HepG2 (cell line): ENCODE measurements around the gene FLRT2. TPM values are rescaled to one million over a fixed set of nuclear protein-coding genes. Genes with fewer than 3 reads are reported as not detected.

Experiments
- ATAC-seq: fragments of 200-7000 bp; cut with Tn5 transposase; 3 replicates; pipeline ENCODE4 v1.9.1; 2020; ENCODE audit warnings: mild to moderate bottlenecking, moderate library complexity
- BruUV-seq: library from RNA; stranded (reverse); fragments of 400-500 nt; replicated peaks from 2 replicates; lab custom pipeline; 2021; lab: Mats Ljungman, UMichigan
- CTCF ChIA-PET: fragments of 300-600 bp; formaldehyde crosslinking; extraction: SDS; loops from one replicate; lab custom pipeline; 2021; ENCODE audit warnings: low total read pairs, inconsistent platforms, low intra/inter-chr PET ratio; lab: Yijun Ruan, JAX
- POLR2A ChIA-PET: fragments of 350-600 bp; sonication (Branson Sonifier 250); formaldehyde crosslinking; loops from one replicate; lab custom pipeline; 2020; ENCODE audit warnings: antibody characterized with exemption, inconsistent platforms; lab: Yijun Ruan, JAX
- DNase-seq: peaks from one replicate; pipeline ENCODE4 v3.0.0-alpha.2; 2015; ENCODE audit warnings: low spot score
- FAIRE-seq: peaks from 3 replicates; lab custom pipeline; 2011; peaks lifted over from hg19 to GRCh38; lab: Jason Lieb, UNC
- H2AFZ ChIP-seq: one replicate; pipeline ENCODE4 v1.6.1; 2011; ENCODE audit warnings: low read length, inconsistent platforms
- H3K27ac ChIP-seq: fragments of 300-600 bp; 3 replicates; pipeline ENCODE4 v1.8.0; 2011; ENCODE audit warnings: mixed run types, mild to moderate bottlenecking, mixed read lengths, low read length, inconsistent platforms; ENCODE audit not compliant: insufficient read depth; ENCODE audit errors: extremely low read length
- H3K27me3 ChIP-seq, 2 experiments: fragments of 200-600 bp in 1 of 2; 2 replicates in 1 of 2; 3 replicates in 1 of 2; pipeline versions ENCODE4 v1.6.0 to v1.8.0; 2011; ENCODE audit warnings: low read length in 2 of 2, mild to moderate bottlenecking in 2 of 2, moderate library complexity in 2 of 2, inconsistent platforms in 1 of 2; ENCODE audit not compliant: insufficient read depth in 2 of 2, control insufficient read depth in 1 of 2
- H3K36me3 ChIP-seq, 2 experiments: fragments of 200-600 bp in 1 of 2; replicated peaks in 1 of 2; 2 replicates in 1 of 2; 3 replicates in 1 of 2; pipeline versions ENCODE4 v1.5.1 to v1.8.0; 2011; ENCODE audit warnings: low read length in 2 of 2, inconsistent platforms in 1 of 2; ENCODE audit not compliant: insufficient read depth in 2 of 2, control insufficient read depth in 1 of 2
- H3K4me1 ChIP-seq: 2 replicates; pipeline ENCODE4 v1.5.1; 2012; ENCODE audit warnings: low read length, inconsistent platforms; ENCODE audit not compliant: insufficient read depth
- H3K4me2 ChIP-seq: 2 replicates; pipeline ENCODE4 v1.6.0; 2011; ENCODE audit warnings: low read depth, low read length, inconsistent platforms
- H3K4me3 ChIP-seq, 3 experiments: fragments of 200-600 bp in 1 of 3; sonication (generic), shearing (Covaris generic) in 1 of 3; replicated peaks in 1 of 3; 2 replicates each; pipeline ENCODE4 v1.5.1; 2011 to 2016; ENCODE audit warnings: low read length in 3 of 3, inconsistent platforms in 2 of 3, low read depth in 2 of 3, mild to moderate bottlenecking in 2 of 3, control low read depth in 1 of 3, mixed read lengths in 1 of 3; ENCODE audit not compliant: insufficient read depth in 1 of 3
- H3K79me2 ChIP-seq: one replicate; pipeline ENCODE4 v1.6.1; 2011; ENCODE audit warnings: low read length, inconsistent platforms; ENCODE audit not compliant: insufficient read depth
- H3K9ac ChIP-seq: 2 replicates; pipeline ENCODE4 v1.6.0; 2011; ENCODE audit warnings: mild to moderate bottlenecking, low read depth, low read length, inconsistent platforms; ENCODE audit not compliant: insufficient read depth
- H3K9me3 ChIP-seq: 2 replicates; pipeline ENCODE4 v1.5.1; 2012; ENCODE audit warnings: mild to moderate bottlenecking, low read length
- H4K20me1 ChIP-seq: 2 replicates; pipeline ENCODE4 v1.6.0; 2011; ENCODE audit warnings: inconsistent platforms, mild to moderate bottlenecking, low read length, moderate library complexity; ENCODE audit not compliant: insufficient read depth
- ARID5B ChIP-seq: IDR thresholded peaks from 2 replicates; pipeline ENCODE4 v1.4.0; 2020; ENCODE audit warnings: mild to moderate bottlenecking, missing genetic modification reagents
- ATM ChIP-seq: fragments of 450-650 bp; IDR thresholded peaks from 2 replicates; pipeline ENCODE4 v1.7.1; 2017; ENCODE audit warnings: mild to moderate bottlenecking, borderline replicate concordance
- FOXP1 ChIP-seq, 2 experiments: fragments of 450-650 bp in 1 of 2; IDR thresholded peaks; 2 replicates each; pipeline ENCODE4 v1.6.1; 2017 to 2018; ENCODE audit warnings: antibody characterized with exemption in 1 of 2
- HMGA1 ChIP-seq: sonication (generic); formaldehyde crosslinking; conservative IDR thresholded peaks from 2 replicates; pipeline ENCODE4 v1.4.0; 2020; ENCODE audit warnings: missing genetic modification reagents
- HNRNPH1 ChIP-seq: fragments of 200-400 bp; formaldehyde crosslinking; optimal IDR thresholded peaks from 2 replicates; pipeline ENCODE3; 2017; ENCODE audit warnings: mild to moderate bottlenecking, low read depth, low read length
- MAFG ChIP-seq: sonication (generic); formaldehyde crosslinking; IDR thresholded peaks from 2 replicates; pipeline ENCODE4 v1.5.1; 2020; ENCODE audit warnings: mild to moderate bottlenecking, missing genetic modification reagents
- MYPOP ChIP-seq: sonication (generic); formaldehyde crosslinking; IDR thresholded peaks from 2 replicates; pipeline ENCODE4 v1.8.1; 2023; ENCODE audit warnings: mild to moderate bottlenecking, moderate library complexity, missing genetic modification reagents
- NFRKB ChIP-seq: fragments of 450-650 bp; IDR thresholded peaks from 2 replicates; pipeline ENCODE4 v1.6.1; 2017
- STAG1 ChIP-seq: sonication (generic); formaldehyde crosslinking; IDR thresholded peaks from 2 replicates; pipeline ENCODE4 v1.4.0; 2020; ENCODE audit warnings: missing genetic modification reagents
- TARDBP ChIP-seq: sonication (generic); formaldehyde crosslinking; IDR thresholded peaks from 2 replicates; pipeline ENCODE4 v1.8.0; 2022; ENCODE audit warnings: mild to moderate bottlenecking, missing genetic modification reagents
- ZBTB7A ChIP-seq: sonication (generic); formaldehyde crosslinking; IDR thresholded peaks from 2 replicates; pipeline ENCODE4 v1.8.0; 2022; ENCODE audit warnings: mild to moderate bottlenecking, missing genetic modification reagents
- ZNF484 ChIP-seq: sonication (generic); formaldehyde crosslinking; IDR thresholded peaks from 2 replicates; pipeline ENCODE4 v1.5.1; 2020; ENCODE audit warnings: mild to moderate bottlenecking, low read depth, missing genetic modification reagents, borderline replicate concordance
- WGBS: methylation state at CpG from one replicate; pipeline ENCODE4 v1.1.6; 2017; ENCODE audit warnings: low lambda C conversion rate; 5-methylcytosine and 5-hydroxymethylcytosine counted together
- in situ Hi-C: cut with HindIII; loops from 2 replicates; pipeline ENCODE4 v1.10.0; 2017; ENCODE audit warnings: low pct_unique_long_range_greater_than_20kb; ENCODE audit not compliant: extremely low pct_ligation_motif_present
- intact Hi-C: fragments of 100-400 bp; cut with micrococcal nuclease; formaldehyde crosslinking; loops from one replicate; pipeline ENCODE4 v1.10.0; 2022; ENCODE audit not compliant: unreplicated experiment
- polyA plus RNA-seq, 8 experiments: library from polyadenylated mRNA; depleted of rRNA in 3 of 8; stranded (reverse) in 7 of 8; unstranded in 1 of 8; fragments of >200 nt; fragmentation: Illumina TruSeq in 4 of 8; extraction: Trizol in 4 of 8; gene quantifications; 2 replicates each; pipeline versions ENCODE4 v1.2.1 to v1.2.3, GENCODE V29; 2011 to 2016; ENCODE audit warnings: low read depth in 4 of 8, missing spikeins in 1 of 8, mixed read lengths in 1 of 8; ENCODE audit not compliant: insufficient read depth in 1 of 8
- total RNA-seq, 5 experiments: library from RNA; depleted of rRNA; stranded (reverse); fragments of >200 nt; fragmentation: Illumina TruSeq; extraction: Trizol; gene quantifications; 2 replicates each; pipeline ENCODE4 v1.2.3, GENCODE V29; 2016; ENCODE audit warnings: low read depth in 1 of 5
- TF ChIP-seq, protein P1 (sequence below): sonication (generic); formaldehyde crosslinking; IDR thresholded peaks from 2 replicates; pipeline ENCODE4 v1.8.1; 2022; ENCODE audit warnings: mild to moderate bottlenecking, missing genetic modification reagents
- TF ChIP-seq, protein P2 (sequence below): sonication (generic); formaldehyde crosslinking; IDR thresholded peaks from 2 replicates; pipeline ENCODE4 v1.4.0; 2020; ENCODE audit warnings: missing genetic modification reagents, borderline replicate concordance

The FLRT2 gene
- total and polyA plus RNA-seq, 2 of the 13 experiments (the other 11 are each of a cell fraction or from before 2014, with no cell fraction given), result not detected

- no peak for FAIRE-seq
- no peaks in the 10 kb centered on the region for H3K27me3 ChIP-seq
- H3K4me2 ChIP-seq, result no peak overlapping the region
- no peak overlapping the region for H3K9ac ChIP-seq
- peaks cover 41% of the 10 kb centered on the region for H3K9me3 ChIP-seq
- no peaks in the 10 kb centered on the region for H3K36me3 ChIP-seq
- intact Hi-C loops (no loop called here), in situ Hi-C loops (no loop called here)
- H4K20me1 ChIP-seq, result no peaks in the 10 kb centered on the region
- H3K79me2 ChIP-seq, result no peaks in the 10 kb centered on the region
- H3K4me3 ChIP-seq, result no peak overlapping the region
- ChIA-PET POLR2A (no interaction called here), CTCF (no interaction called here)
- H3K27ac ChIP-seq, result no peak overlapping the region
- H2AFZ ChIP-seq, result no peak overlapping the region
- ATAC-seq, result no peak
- no TSS peak for BruUV-seq
- no peak for DNase-seq
- WGBS, result 2% methylated on average over 2 of the region's 2 CpGs
- H3K4me1 ChIP-seq, result no peaks in the 10 kb centered on the region
- TF ChIP-seq, protein P1, sequence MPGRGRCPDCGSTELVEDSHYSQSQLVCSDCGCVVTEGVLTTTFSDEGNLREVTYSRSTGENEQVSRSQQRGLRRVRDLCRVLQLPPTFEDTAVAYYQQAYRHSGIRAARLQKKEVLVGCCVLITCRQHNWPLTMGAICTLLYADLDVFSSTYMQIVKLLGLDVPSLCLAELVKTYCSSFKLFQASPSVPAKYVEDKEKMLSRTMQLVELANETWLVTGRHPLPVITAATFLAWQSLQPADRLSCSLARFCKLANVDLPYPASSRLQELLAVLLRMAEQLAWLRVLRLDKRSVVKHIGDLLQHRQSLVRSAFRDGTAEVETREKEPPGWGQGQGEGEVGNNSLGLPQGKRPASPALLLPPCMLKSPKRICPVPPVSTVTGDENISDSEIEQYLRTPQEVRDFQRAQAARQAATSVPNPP, result no peak
- TF ChIP-seq MAFG (CRISPR knock-in tag), result no peak
- no peak for TF ChIP-seq ZNF484 (CRISPR knock-in tag)
- no peak for TF ChIP-seq ZBTB7A
- no peak for TF ChIP-seq MYPOP (CRISPR knock-in tag)
- no peak for TF ChIP-seq HMGA1
- no peak for TF ChIP-seq TARDBP (CRISPR knock-in tag)
- TF ChIP-seq NFRKB, result no peak
- TF ChIP-seq HNRNPH1, result no peak
- TF ChIP-seq FOXP1 (IDR thresholded peaks at IDR 0.05), result no peak
- no peak for TF ChIP-seq FOXP1 (CRISPR knock-in tag; IDR thresholded peaks at IDR 0.05)
- TF ChIP-seq ATM, result no peak
- no peak for TF ChIP-seq ARID5B (CRISPR knock-in tag)
- TF ChIP-seq, protein P2, sequence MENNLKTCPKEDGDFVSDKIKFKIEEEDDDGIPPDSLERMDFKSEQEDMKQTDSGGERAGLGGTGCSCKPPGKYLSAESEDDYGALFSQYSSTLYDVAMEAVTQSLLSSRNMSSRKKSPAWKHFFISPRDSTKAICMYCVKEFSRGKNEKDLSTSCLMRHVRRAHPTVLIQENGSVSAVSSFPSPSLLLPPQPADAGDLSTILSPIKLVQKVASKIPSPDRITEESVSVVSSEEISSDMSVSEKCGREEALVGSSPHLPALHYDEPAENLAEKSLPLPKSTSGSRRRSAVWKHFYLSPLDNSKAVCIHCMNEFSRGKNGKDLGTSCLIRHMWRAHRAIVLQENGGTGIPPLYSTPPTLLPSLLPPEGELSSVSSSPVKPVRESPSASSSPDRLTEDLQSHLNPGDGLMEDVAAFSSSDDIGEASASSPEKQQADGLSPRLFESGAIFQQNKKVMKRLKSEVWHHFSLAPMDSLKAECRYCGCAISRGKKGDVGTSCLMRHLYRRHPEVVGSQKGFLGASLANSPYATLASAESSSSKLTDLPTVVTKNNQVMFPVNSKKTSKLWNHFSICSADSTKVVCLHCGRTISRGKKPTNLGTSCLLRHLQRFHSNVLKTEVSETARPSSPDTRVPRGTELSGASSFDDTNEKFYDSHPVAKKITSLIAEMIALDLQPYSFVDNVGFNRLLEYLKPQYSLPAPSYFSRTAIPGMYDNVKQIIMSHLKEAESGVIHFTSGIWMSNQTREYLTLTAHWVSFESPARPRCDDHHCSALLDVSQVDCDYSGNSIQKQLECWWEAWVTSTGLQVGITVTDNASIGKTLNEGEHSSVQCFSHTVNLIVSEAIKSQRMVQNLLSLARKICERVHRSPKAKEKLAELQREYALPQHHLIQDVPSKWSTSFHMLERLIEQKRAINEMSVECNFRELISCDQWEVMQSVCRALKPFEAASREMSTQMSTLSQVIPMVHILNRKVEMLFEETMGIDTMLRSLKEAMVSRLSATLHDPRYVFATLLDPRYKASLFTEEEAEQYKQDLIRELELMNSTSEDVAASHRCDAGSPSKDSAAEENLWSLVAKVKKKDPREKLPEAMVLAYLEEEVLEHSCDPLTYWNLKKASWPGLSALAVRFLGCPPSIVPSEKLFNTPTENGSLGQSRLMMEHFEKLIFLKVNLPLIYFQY (CRISPR knock-in tag), result no peak
- TF ChIP-seq STAG1 (CRISPR knock-in tag), result no peak
Observed at GRCh38 chr14:85549697-85550096, 19.8 kb downstream of the FLRT2 start.
